IMR-90 (cell line): Measurements from ENCODE around the gene PHKG2. TPM values are rescaled to one million over a fixed set of nuclear protein-coding genes. Genes with fewer than 3 reads are reported as not detected.
A peak's percentile ranks its signal among the peaks of the same experiment; 100 is the strongest.

Experiments used
- ATAC-seq: fragments of 200-7000 bp; cut with Tn5 transposase; 2 replicates; pipeline ENCODE4 v1.9.1; 2020; ENCODE audit warnings: low read depth, mild to moderate bottlenecking, moderate library complexity
- BruUV-seq: library from RNA; stranded (reverse); fragments of 400-500 nt; replicated peaks from 2 replicates; lab custom pipeline; 2021; lab: Mats Ljungman, UMichigan
- CTCF ChIA-PET: fragments of 300-600 bp; formaldehyde crosslinking; extraction: SDS; loops from one replicate; lab custom pipeline; 2021; ENCODE audit warnings: antibody characterized with exemption; lab: Yijun Ruan, JAX
- POLR2A ChIA-PET: fragments of 300-600 bp; sonication (Branson Sonifier 250); formaldehyde crosslinking; loops from one replicate; lab custom pipeline; 2022; ENCODE audit warnings: antibody characterized with exemption; ENCODE audit not compliant: unreplicated experiment; lab: Charles Lee
- DNase-seq: peaks from one replicate; pipeline ENCODE4 v3.0.0; 2013
- H2AFZ ChIP-seq: replicated peaks from 2 replicates; pipeline ENCODE3; 2013; ENCODE audit warnings: low read length, mild to moderate bottlenecking; ENCODE audit not compliant: poor library complexity
- H2AK5ac ChIP-seq: 2 replicates; pipeline ENCODE4 v1.6.1; 2013; ENCODE audit warnings: low read depth, low read length, inconsistent platforms
- H2AK9ac ChIP-seq: replicated peaks from 2 replicates; pipeline ENCODE3; 2013; ENCODE audit warnings: mild to moderate bottlenecking, low read depth, low read length, moderate library complexity; ENCODE audit not compliant: poor library complexity
- H2BK120ac ChIP-seq: 2 replicates; pipeline ENCODE4 v1.6.1; 2013; ENCODE audit warnings: low read depth, low read length, inconsistent platforms
- H2BK15ac ChIP-seq: 3 replicates; pipeline ENCODE4 v1.6.1; 2013; ENCODE audit warnings: low read depth, low read length, inconsistent platforms
- H2BK20ac ChIP-seq: 2 replicates; pipeline ENCODE4 v1.6.1; 2013; ENCODE audit warnings: low read depth, mild to moderate bottlenecking, inconsistent platforms, low read length, moderate library complexity
- H2BK5ac ChIP-seq: 2 replicates; pipeline ENCODE4 v1.6.1; 2013; ENCODE audit warnings: mild to moderate bottlenecking, low read depth, low read length, inconsistent platforms; ENCODE audit not compliant: poor library complexity, severe bottlenecking
- H3K14ac ChIP-seq: replicated peaks from 2 replicates; pipeline ENCODE4 v1.6.1; 2013; ENCODE audit warnings: low read depth, low read length, inconsistent platforms
- H3K18ac ChIP-seq: 2 replicates; pipeline ENCODE4 v1.6.1; 2013; ENCODE audit warnings: low read depth, low read length, control low read depth
- H3K23ac ChIP-seq: 2 replicates; pipeline ENCODE4 v1.6.1; 2013; ENCODE audit warnings: low read depth, low read length, inconsistent platforms
- H3K27ac ChIP-seq: 2 replicates; pipeline ENCODE4 v1.5.1; 2013; ENCODE audit warnings: mild to moderate bottlenecking, control low read depth, low read length; ENCODE audit not compliant: insufficient read depth
- H3K27me3 ChIP-seq: 2 replicates; pipeline ENCODE4 v1.6.1; 2013; ENCODE audit warnings: low read length; ENCODE audit not compliant: control insufficient read depth, insufficient read depth
- H3K36me3 ChIP-seq: 2 replicates; pipeline ENCODE4 v1.6.1; 2013; ENCODE audit warnings: low read length, mixed read lengths; ENCODE audit not compliant: control insufficient read depth, insufficient read depth
- H3K4ac ChIP-seq: 2 replicates; pipeline ENCODE4 v1.6.1; 2013; ENCODE audit warnings: low read depth, low read length, inconsistent platforms
- H3K4me1 ChIP-seq: 2 replicates; pipeline ENCODE4 v1.6.1; 2013; ENCODE audit warnings: low read length, mixed read lengths; ENCODE audit not compliant: control insufficient read depth, insufficient read depth
- H3K4me2 ChIP-seq: 2 replicates; pipeline ENCODE4 v1.6.1; 2013; ENCODE audit warnings: low read depth, mild to moderate bottlenecking, control low read depth, low read length, moderate library complexity
- H3K4me3 ChIP-seq: 2 replicates; pipeline ENCODE4 v1.5.1; 2013; ENCODE audit warnings: low read depth, mild to moderate bottlenecking, control low read depth, low read length, moderate library complexity; ENCODE audit not compliant: insufficient read depth
- H3K56ac ChIP-seq: 2 replicates; pipeline ENCODE4 v1.6.1; 2013; ENCODE audit warnings: low read length, inconsistent platforms; ENCODE audit not compliant: insufficient read depth; ENCODE audit errors: extremely low read depth
- H3K79me1 ChIP-seq, 2 experiments: 2 replicates each; pipeline ENCODE4 v1.6.1; 2013; ENCODE audit warnings: low read length in 2 of 2, inconsistent platforms in 1 of 2, low read depth in 1 of 2
- H3K9ac ChIP-seq: 2 replicates; pipeline ENCODE4 v1.6.1; 2013; ENCODE audit warnings: low read depth, low read length, control low read depth
- H3K9me1 ChIP-seq: 2 replicates; pipeline ENCODE4 v1.6.1; 2013; ENCODE audit warnings: low read length, inconsistent platforms; ENCODE audit not compliant: insufficient read depth
- H3K9me3 ChIP-seq: 2 replicates; pipeline ENCODE4 v1.6.1; 2013; ENCODE audit warnings: low read length; ENCODE audit not compliant: control insufficient read depth, insufficient read depth
- H4K20me1 ChIP-seq: 2 replicates; pipeline ENCODE4 v1.6.1; 2013; ENCODE audit warnings: low read length, inconsistent platforms; ENCODE audit not compliant: insufficient read depth
- H4K5ac ChIP-seq: 2 replicates; pipeline ENCODE4 v1.6.1; 2013; ENCODE audit warnings: mild to moderate bottlenecking, low read depth, low read length, control low read depth
- H4K8ac ChIP-seq, 2 experiments: 2 replicates each; pipeline ENCODE4 v1.6.1; 2013; ENCODE audit warnings: low read depth in 2 of 2, low read length in 2 of 2, control low read depth in 1 of 2, inconsistent platforms in 1 of 2
- H4K91ac ChIP-seq: 2 replicates; pipeline ENCODE4 v1.6.1; 2013; ENCODE audit warnings: low read depth, low read length, inconsistent platforms; ENCODE audit not compliant: insufficient read depth
- BHLHE40 ChIP-seq: fragments of 150-350 bp; IDR thresholded peaks from 2 replicates; pipeline ENCODE4 v1.6.1; 2016; ENCODE audit warnings: mild to moderate bottlenecking, low read depth, low read length
- CHD1 ChIP-seq: IDR thresholded peaks from 2 replicates; pipeline ENCODE4 v1.6.1; 2012; ENCODE audit warnings: low read depth, low read length, improper control_type of control experiment
- FOS ChIP-seq: fragments of 150-350 bp; IDR thresholded peaks from 2 replicates; pipeline ENCODE4 v1.6.1; 2016; ENCODE audit warnings: low read depth, low read length
- MAFK ChIP-seq: IDR thresholded peaks from 2 replicates; pipeline ENCODE4 v1.6.1; 2012; ENCODE audit warnings: low read depth, low read length, improper control_type of control experiment
- MAZ ChIP-seq: IDR thresholded peaks from 2 replicates; pipeline ENCODE4 v1.6.1; 2012; ENCODE audit warnings: low read depth, mild to moderate bottlenecking, low read length, improper control_type of control experiment, moderate library complexity, borderline replicate concordance
- MXI1 ChIP-seq: IDR thresholded peaks from 2 replicates; pipeline ENCODE4 v1.6.1; 2012; ENCODE audit warnings: low read depth, mild to moderate bottlenecking, low read length, moderate library complexity, borderline replicate concordance
- NFE2L2 ChIP-seq: fragments of 150-350 bp; IDR thresholded peaks from 2 replicates; pipeline ENCODE4 v1.6.1; 2016; ENCODE audit warnings: low read depth, mild to moderate bottlenecking, low read length
- RAD21 ChIP-seq: IDR thresholded peaks from 2 replicates; pipeline ENCODE4 v1.6.1; 2012; ENCODE audit warnings: low read length, improper control_type of control experiment
- RFX5 ChIP-seq: IDR thresholded peaks from 2 replicates; pipeline ENCODE4 v1.8.0; 2012; ENCODE audit warnings: low read depth, mild to moderate bottlenecking, low read length, moderate library complexity
- SMC3 ChIP-seq: fragments of 150-350 bp; IDR thresholded peaks from 2 replicates; pipeline ENCODE4 v1.6.1; 2016; ENCODE audit warnings: low read depth, mild to moderate bottlenecking, antibody characterized with exemption, low read length, moderate library complexity
- WGBS, 2 experiments: methylation state at CpG; one replicate each; pipeline versions ENCODE4 v1.1.5 to v1.1.7; 2013; ENCODE audit warnings: missing lambda C conversion rate in 2 of 2; ENCODE audit not compliant: insufficient read length in 1 of 2; ENCODE audit errors: extremely low coverage in 2 of 2; 5-methylcytosine and 5-hydroxymethylcytosine counted together
- dilution Hi-C: fragments of 300-500 bp; cut with HindIII; formaldehyde crosslinking; loops from one replicate; pipeline ENCODE4 v1.14.3; 2018; ENCODE audit warnings: low sequenced_read_pairs; ENCODE audit not compliant: unreplicated experiment
- in situ Hi-C: fragments of 300-500 bp; cut with MboI; formaldehyde crosslinking; loops from 3 replicates; pipeline ENCODE4 v1.14.3; 2019; ENCODE audit warnings: low sequenced_read_pairs, inconsistent platforms, mixed read lengths
- intact Hi-C: fragments of 100-400 bp; cut with micrococcal nuclease; formaldehyde crosslinking; loops from 2 replicates; pipeline ENCODE4 v1.10.0; 2022
- polyA plus RNA-seq, 3 experiments: library from polyadenylated mRNA; depleted of rRNA; stranded (reverse); fragments of >200 nt; gene quantifications; 2 replicates each; pipeline ENCODE4 v1.2.3, GENCODE V29; 2012; ENCODE audit warnings: low replicate concordance in 1 of 3
- total RNA-seq: library from RNA; depleted of rRNA; stranded (reverse); fragments of >200 nt; gene quantifications from 2 replicates; pipeline ENCODE4 v1.2.3, GENCODE V29; 2012
- TF ChIP-seq, protein P1 (sequence below): conservative IDR thresholded peaks from 2 replicates; pipeline ENCODE4 v1.5.1; 2012; ENCODE audit warnings: mild to moderate bottlenecking, low read depth, low read length, improper control_type of control experiment
- TF ChIP-seq, protein P2 (sequence below): fragments of 150-350 bp; IDR thresholded peaks from 2 replicates; pipeline ENCODE4 v1.6.1; 2017; ENCODE audit warnings: mild to moderate bottlenecking, antibody characterized with exemption, low read length, low read depth

Gene PHKG2
- total and polyA plus RNA-seq, 2 of the 4 experiments (the other 2 are of a cell fraction), result 26.0 to 38.9 TPM

DNA sequence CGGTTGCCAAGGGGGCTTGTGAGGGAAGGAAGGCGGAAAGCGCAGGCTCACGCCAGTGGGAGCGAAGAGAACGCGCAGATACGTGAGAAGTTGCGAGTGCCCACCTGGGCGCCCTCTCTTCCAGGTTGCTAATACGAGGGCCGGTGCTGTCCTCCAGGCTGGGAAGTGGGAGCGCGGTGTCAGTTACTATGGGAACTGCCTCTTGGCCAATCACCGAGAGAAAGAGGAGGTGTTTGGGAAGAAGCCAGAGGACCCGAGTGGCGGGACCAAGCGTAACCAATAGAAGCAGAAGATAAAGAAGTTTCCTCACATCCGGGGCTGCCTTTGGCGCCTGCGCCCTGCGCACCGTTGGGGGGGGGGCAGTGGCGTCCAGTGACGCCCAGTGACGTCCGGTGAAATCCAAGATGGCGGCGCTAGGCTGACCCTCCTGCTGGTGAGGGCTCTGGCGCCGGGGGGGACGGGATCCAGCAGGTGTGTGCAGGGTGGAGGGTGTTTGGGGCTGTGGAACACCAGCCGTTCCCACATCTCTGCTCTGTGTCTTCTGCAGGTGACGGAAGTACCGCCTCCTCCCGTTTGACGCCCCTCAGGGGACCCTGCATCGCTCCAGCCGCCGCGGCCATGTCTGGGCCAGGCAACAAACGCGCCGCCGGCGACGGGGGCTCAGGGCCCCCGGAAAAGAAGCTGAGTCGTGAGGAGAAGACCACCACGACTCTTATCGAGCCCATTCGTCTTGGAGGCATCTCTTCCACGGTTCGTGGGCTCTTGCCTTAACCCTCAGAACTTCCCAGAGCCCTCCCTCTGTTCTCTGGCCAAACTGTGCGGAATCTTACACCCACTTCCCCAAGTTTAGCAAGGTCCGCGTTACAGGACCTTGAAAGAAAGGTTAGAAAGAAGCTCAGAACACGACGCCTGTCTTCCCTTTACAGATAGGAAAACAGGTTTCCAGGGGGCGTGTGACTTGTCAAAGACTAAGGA is 14.0 kb downstream of the PHKG2 start, which contains the start of the genes CFAP119 and RNF40:
Gene CFAP119, minus strand, starts transcription at position 135 of the 975 bp plus-strand sequence. CDS start 314 bp downstream, outside the sequence.
Gene RNF40, plus strand, starts transcription at position 395 of the 975 bp plus-strand sequence. Its CDS starts 224 bp downstream, at position 619.
- POLR2A ChIA-PET, result interaction anchor here (0.6 kb wide), 1 partner anchor 11 kb away, joined by 7 read pairs; no protein-coding TSS in a partner anchor
- CTCF ChIA-PET, result no interaction called here
- peak within 1 kb of the TSS; percentile 82 for H3K23ac ChIP-seq
- peak within 1 kb of the TSS; percentile 94 for H3K14ac ChIP-seq
- H3K56ac ChIP-seq, result peak within 1 kb of the TSS; percentile 80
- peaks cover 20 to 55% of the 10 kb centered on the region in 2 experiments for H3K79me1 ChIP-seq
- H2BK20ac ChIP-seq, result no peak within 1 kb of the TSS
- H3K9me1 ChIP-seq, result 0 out of 2 replicates have a peak, but pooled peaks cover 4% of the 10 kb centered on the region
- dilution Hi-C loops (no loop called here), intact Hi-C loops (loop anchor here (5.0 kb wide), 1 partner anchor 160 kb away; the partner anchor contains the start of gene FBXL19), in situ Hi-C loops (no loop called here)
- ATAC-seq (peak; percentile 96), DNase-seq (peak; percentile 97)
- H2BK5ac ChIP-seq, result peak within 1 kb of the TSS; percentile 72
- peaks cover 12% of the 10 kb centered on the region for H3K4me1 ChIP-seq
- peaks cover 17% of the 10 kb centered on the region for H4K20me1 ChIP-seq
- BruUV-seq, result no TSS peak
- peak within 1 kb of the TSS; percentile 86 for H3K4me3 ChIP-seq
- H3K4ac ChIP-seq, result peak within 1 kb of the TSS; percentile 79
- no peak within 1 kb of the TSS for H3K18ac ChIP-seq
- H2AFZ ChIP-seq, result peak within 1 kb of the TSS; percentile 100
- H3K9ac ChIP-seq, result peak within 1 kb of the TSS; percentile 92
- H4K91ac ChIP-seq, result peak within 1 kb of the TSS; percentile 83
- peak within 1 kb of the TSS; percentile 37; the same call in 1 of the 2 replicates for H4K5ac ChIP-seq
- peak within 1 kb of the TSS; percentile 89 for H3K27ac ChIP-seq
- H4K8ac ChIP-seq, result peak within 1 kb of the TSS; percentile 78 to 96
- H2BK120ac ChIP-seq, result no peak within 1 kb of the TSS; the same call in 1 of the 2 replicates
- no peak within 1 kb of the TSS for H2BK15ac ChIP-seq
- H2AK9ac ChIP-seq, result peak within 1 kb of the TSS; percentile 99
- H3K27me3 ChIP-seq, result no peaks in the 10 kb centered on the region
- peaks cover 35% of the 10 kb centered on the region for H3K36me3 ChIP-seq
- no peaks in the 10 kb centered on the region for H3K9me3 ChIP-seq
- 1% methylated on average over 16 of the region's 60 CpGs; no CpG with 5 or more reads in 1 of the 2 experiments for WGBS, 2 experiments
- peak within 1 kb of the TSS; percentile 96 for H2AK5ac ChIP-seq
- peak within 1 kb of the TSS; percentile 95 for H3K4me2 ChIP-seq
- TF ChIP-seq RFX5 (no peak), MAFK (no peak), CHD1 (no peak), MAZ (no peak; the same call in 1 of the 2 replicates), NFE2L2 (no peak), SMC3 (no peak), MXI1 (peak; percentile 87), FOS (no peak), RAD21 (no peak), BHLHE40 (no peak)
- TF ChIP-seq, protein P1, sequence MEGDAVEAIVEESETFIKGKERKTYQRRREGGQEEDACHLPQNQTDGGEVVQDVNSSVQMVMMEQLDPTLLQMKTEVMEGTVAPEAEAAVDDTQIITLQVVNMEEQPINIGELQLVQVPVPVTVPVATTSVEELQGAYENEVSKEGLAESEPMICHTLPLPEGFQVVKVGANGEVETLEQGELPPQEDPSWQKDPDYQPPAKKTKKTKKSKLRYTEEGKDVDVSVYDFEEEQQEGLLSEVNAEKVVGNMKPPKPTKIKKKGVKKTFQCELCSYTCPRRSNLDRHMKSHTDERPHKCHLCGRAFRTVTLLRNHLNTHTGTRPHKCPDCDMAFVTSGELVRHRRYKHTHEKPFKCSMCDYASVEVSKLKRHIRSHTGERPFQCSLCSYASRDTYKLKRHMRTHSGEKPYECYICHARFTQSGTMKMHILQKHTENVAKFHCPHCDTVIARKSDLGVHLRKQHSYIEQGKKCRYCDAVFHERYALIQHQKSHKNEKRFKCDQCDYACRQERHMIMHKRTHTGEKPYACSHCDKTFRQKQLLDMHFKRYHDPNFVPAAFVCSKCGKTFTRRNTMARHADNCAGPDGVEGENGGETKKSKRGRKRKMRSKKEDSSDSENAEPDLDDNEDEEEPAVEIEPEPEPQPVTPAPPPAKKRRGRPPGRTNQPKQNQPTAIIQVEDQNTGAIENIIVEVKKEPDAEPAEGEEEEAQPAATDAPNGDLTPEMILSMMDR, result no peak
- TF ChIP-seq, protein P2, sequence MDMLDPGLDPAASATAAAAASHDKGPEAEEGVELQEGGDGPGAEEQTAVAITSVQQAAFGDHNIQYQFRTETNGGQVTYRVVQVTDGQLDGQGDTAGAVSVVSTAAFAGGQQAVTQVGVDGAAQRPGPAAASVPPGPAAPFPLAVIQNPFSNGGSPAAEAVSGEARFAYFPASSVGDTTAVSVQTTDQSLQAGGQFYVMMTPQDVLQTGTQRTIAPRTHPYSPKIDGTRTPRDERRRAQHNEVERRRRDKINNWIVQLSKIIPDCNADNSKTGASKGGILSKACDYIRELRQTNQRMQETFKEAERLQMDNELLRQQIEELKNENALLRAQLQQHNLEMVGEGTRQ, result no peak; the same call in 1 of the 2 replicates
